KMS-11 (cell line): ENCODE data around the gene F2RL1.

Source experiments
- H2AFZ ChIP-seq: fragments of 200-600 bp; sonication (generic); 2 replicates; pipeline ENCODE4 v1.6.1; 2016; ENCODE audit warnings: antibody characterized with exemption, mixed run types, low read depth
- H3K27ac ChIP-seq: fragments of 200-600 bp; sonication (generic); 2 replicates; pipeline ENCODE4 v1.6.1; 2016; ENCODE audit warnings: mild to moderate bottlenecking, mixed run types
- H3K27me3 ChIP-seq: fragments of 200-600 bp; sonication (generic); 2 replicates; pipeline ENCODE4 v1.6.1; 2017; ENCODE audit warnings: mild to moderate bottlenecking, low read depth, mixed run types, moderate library complexity; ENCODE audit not compliant: insufficient read depth
- H3K36me3 ChIP-seq: fragments of 200-600 bp; sonication (generic); 2 replicates; pipeline ENCODE4 v1.6.1; 2017; ENCODE audit warnings: mild to moderate bottlenecking, mixed run types; ENCODE audit not compliant: insufficient read depth
- H3K4me1 ChIP-seq: fragments of 200-600 bp; sonication (generic); 2 replicates; pipeline ENCODE4 v1.6.1; 2016; ENCODE audit warnings: mild to moderate bottlenecking, low read depth, mixed run types; ENCODE audit not compliant: poor library complexity, severe bottlenecking
- H3K4me2 ChIP-seq: fragments of 200-600 bp; sonication (generic); 2 replicates; pipeline ENCODE4 v1.7.0; 2016; ENCODE audit warnings: mild to moderate bottlenecking, mixed run types
- H3K4me3 ChIP-seq: fragments of 200-600 bp; sonication (generic); IDR thresholded peaks from 2 replicates; pipeline ENCODE4 v1.6.1; 2017; ENCODE audit warnings: low read depth, low read length, mixed read lengths; ENCODE audit not compliant: insufficient read depth
- H3K79me2 ChIP-seq: fragments of 200-600 bp; sonication (generic); 2 replicates; pipeline ENCODE4 v1.6.1; 2016; ENCODE audit warnings: low read depth, mixed run types; ENCODE audit not compliant: insufficient read depth
- H3K9ac ChIP-seq: fragments of 200-600 bp; sonication (generic); 2 replicates; pipeline ENCODE4 v1.6.1; 2016; ENCODE audit warnings: mild to moderate bottlenecking, mixed run types
- H4K20me1 ChIP-seq: fragments of 200-600 bp; sonication (generic); 2 replicates; pipeline ENCODE4 v1.6.1; 2016; ENCODE audit warnings: mild to moderate bottlenecking, mixed run types; ENCODE audit not compliant: insufficient read depth
- TF ChIP-seq, protein P1 (sequence below): fragments of 200-600 bp; sonication (generic); conservative IDR thresholded peaks from 2 replicates; pipeline ENCODE4 v1.6.1; 2017; ENCODE audit warnings: low read depth, mild to moderate bottlenecking, antibody characterized with exemption, low read length, moderate library complexity, mixed read lengths

The F2RL1 gene

DNA sequence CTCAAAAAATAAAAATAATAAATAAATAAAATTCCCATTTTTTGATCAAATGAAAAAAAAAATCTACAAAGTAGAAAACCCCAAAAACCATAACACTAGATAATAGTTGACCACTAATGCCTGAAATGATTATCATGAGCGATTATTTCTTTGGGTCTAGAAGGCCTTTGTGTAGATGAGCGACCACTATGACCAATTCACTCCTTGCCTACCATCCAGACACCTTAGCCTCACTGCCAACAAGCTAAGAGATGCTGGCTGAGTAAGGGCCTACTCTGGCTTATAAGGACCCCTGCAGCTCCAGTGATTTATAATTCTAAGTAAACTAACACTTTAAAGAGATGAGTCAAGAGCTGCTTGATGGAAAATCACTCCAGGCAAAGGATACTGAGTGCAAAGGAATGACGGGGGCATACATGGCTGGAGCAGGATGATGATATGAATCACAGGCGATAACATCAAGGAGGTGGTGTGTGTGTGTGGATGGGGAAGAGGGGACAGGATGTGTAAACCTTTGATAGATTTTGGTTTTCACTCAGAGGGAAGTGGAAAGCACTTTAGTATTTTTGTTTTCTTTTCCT is 4.8 kb upstream of the F2RL1 start:
- Histone ChIP-seq H3K4me3 (no peak overlapping the region), H3K27ac (no peak overlapping the region), H4K20me1 (no peaks in the 10 kb centered on the region), H3K4me1 (no peaks in the 10 kb centered on the region), H3K27me3 (no peaks in the 10 kb centered on the region), H3K36me3 (no peaks in the 10 kb centered on the region), H2AFZ (no peak overlapping the region), H3K4me2 (no peak overlapping the region), H3K79me2 (no peaks in the 10 kb centered on the region), H3K9ac (no peak overlapping the region)
- TF ChIP-seq, protein P1, sequence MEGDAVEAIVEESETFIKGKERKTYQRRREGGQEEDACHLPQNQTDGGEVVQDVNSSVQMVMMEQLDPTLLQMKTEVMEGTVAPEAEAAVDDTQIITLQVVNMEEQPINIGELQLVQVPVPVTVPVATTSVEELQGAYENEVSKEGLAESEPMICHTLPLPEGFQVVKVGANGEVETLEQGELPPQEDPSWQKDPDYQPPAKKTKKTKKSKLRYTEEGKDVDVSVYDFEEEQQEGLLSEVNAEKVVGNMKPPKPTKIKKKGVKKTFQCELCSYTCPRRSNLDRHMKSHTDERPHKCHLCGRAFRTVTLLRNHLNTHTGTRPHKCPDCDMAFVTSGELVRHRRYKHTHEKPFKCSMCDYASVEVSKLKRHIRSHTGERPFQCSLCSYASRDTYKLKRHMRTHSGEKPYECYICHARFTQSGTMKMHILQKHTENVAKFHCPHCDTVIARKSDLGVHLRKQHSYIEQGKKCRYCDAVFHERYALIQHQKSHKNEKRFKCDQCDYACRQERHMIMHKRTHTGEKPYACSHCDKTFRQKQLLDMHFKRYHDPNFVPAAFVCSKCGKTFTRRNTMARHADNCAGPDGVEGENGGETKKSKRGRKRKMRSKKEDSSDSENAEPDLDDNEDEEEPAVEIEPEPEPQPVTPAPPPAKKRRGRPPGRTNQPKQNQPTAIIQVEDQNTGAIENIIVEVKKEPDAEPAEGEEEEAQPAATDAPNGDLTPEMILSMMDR = no peak

DNA sequence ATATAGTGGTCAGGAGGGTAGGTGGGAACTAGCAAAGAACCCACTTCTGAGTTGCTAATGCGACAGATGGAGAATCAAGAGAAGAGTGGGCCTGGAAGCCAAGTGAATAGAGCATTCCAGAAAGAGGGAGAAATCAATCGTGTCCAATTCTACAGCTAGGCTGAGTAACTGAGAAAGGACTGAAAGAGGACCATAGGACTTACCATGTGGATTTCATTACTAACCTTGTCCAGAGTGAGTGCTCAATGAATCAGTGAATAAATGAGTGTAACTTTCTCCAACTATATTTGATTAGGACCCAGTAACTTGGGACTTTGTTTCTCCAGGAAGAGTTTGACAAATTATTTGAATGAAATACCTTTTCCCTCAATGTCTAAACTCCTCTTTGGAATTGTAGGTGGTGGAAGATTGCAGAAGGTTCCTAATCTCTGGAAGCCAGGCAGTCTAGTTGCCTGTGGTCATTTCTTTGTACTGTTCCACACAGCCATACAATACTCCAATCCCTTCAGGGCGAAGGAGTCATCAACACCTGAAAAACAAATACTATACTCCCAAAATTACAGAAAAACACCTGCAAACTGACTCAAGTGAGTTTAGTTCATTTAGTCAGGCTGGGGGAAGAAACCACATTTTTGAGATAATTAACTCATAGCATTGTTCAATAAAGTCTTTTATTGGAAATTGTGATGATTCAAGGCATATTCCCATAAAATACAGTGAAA is 2.6 kb upstream of the F2RL1 start:
- TF ChIP-seq, protein P1 = no peak
- Histone ChIP-seq H3K4me1 (no peaks in the 10 kb centered on the region), H3K9ac (no peak overlapping the region), H3K36me3 (no peaks in the 10 kb centered on the region), H3K79me2 (no peaks in the 10 kb centered on the region), H3K4me2 (no peak overlapping the region), H2AFZ (no peak overlapping the region), H3K27ac (no peak overlapping the region), H3K27me3 (no peaks in the 10 kb centered on the region), H4K20me1 (no peaks in the 10 kb centered on the region), H3K4me3 (no peak overlapping the region)

DNA sequence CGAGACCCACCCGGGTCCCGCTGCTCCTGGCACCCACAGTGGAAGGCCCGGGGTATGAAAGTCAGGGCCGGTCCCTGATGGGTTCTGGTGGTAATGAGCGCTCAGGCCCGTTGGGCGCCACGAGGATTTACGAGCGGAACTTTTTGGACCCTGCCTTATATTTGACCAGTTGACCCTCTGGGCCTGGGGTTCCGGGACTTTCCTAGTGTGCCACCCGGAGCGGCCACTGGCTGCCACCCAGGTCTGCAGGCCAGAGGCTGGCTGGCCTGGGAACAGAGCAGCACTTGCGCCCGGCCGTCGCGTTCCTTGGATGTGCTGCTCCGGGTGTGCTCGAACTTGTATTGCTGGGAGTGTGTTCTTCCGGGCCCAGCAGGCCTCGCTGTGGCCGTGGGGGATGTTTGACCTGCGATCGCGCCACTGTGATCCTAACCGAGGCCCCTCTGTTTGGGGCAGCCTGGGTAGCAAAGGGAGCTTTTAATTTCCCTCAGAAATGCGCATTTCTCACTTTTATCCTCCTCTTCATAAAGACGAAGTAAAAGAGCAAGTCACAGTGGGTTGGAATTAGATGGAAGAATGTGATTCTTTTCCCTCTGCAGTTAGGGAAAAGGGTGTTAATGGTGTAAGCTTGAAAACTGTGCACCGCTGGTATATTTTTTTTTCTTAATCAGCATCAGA is 1.2 kb downstream of the F2RL1 start:
- no peaks in the 10 kb centered on the region for H3K36me3 ChIP-seq
- no peak overlapping the region for H3K4me2 ChIP-seq

DNA sequence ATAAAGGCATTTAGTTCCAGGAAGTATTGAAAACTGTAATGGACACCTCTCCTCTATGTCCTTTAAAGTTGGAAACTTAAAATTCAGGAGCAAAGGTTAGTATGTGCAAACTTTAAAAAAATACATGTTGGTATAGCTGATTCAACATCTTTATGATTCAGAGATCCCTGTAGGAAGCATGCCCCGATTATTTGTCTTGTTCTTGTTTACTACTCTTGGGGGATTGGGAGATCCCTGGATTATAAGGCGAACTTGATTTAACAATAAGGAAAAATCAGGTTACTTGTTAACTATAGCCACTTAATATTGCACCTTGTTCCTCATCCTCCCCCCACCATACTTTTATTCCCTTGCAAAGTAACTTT is 1.7 kb downstream of the F2RL1 start:
- TF ChIP-seq, protein P1 = no peak
- no peak overlapping the region for H3K4me3 ChIP-seq
- no peak overlapping the region for H3K4me2 ChIP-seq
- H2AFZ ChIP-seq = no peak overlapping the region
- no peaks in the 10 kb centered on the region for H3K4me1 ChIP-seq
- H3K27ac ChIP-seq = no peak overlapping the region
- no peaks in the 10 kb centered on the region for H3K27me3 ChIP-seq
- H3K79me2 ChIP-seq = no peaks in the 10 kb centered on the region
- no peaks in the 10 kb centered on the region for H3K36me3 ChIP-seq
- no peak overlapping the region for H3K9ac ChIP-seq
- H4K20me1 ChIP-seq = no peaks in the 10 kb centered on the region

More for the DNA sequence above, 1.2 kb downstream of the F2RL1 start:
- Histone ChIP-seq H3K27me3 (no peaks in the 10 kb centered on the region), H3K4me3 (no peak overlapping the region), H2AFZ (no peak overlapping the region), H3K79me2 (no peaks in the 10 kb centered on the region), H3K27ac (no peak overlapping the region), H4K20me1 (no peaks in the 10 kb centered on the region), H3K4me1 (no peaks in the 10 kb centered on the region), H3K9ac (no peak overlapping the region)
- TF ChIP-seq, protein P1 = no peak
